Measurements from ENCODE around the gene HRAS.

Gene HRAS

GRCh38 chr11:553083-553987 is 18.0 kb upstream of the HRAS start:
- DNase-seq = no peak

GRCh38 chr11:551596-551995 is 16.2 kb upstream of the HRAS start:
- DNase-seq = no peak

GRCh38 chr11:551131-551530 is 15.8 kb upstream of the HRAS start:
- no peak for DNase-seq

- DNase-seq = no peak
Observed at GRCh38 chr11:550746-551085, 15.3 kb upstream of the HRAS start.

- no peak for DNase-seq
Observed at GRCh38 chr11:550021-550745, 14.8 kb upstream of the HRAS start.

GRCh38 chr11:548700-549603 is 13.6 kb upstream of the HRAS start:
- no peak for DNase-seq

- no peak for DNase-seq
Observed at GRCh38 chr11:545171-545570, 9.8 kb upstream of the HRAS start.

- no peak for DNase-seq
Observed at GRCh38 chr11:544817-545166, 9.4 kb upstream of the HRAS start.

GRCh38 chr11:541433-541885 is 6.1 kb upstream of the HRAS start:
- no peak for DNase-seq

GRCh38 chr11:540583-541432 is 5.4 kb upstream of the HRAS start:
- no peak for DNase-seq

- DNase-seq = no peak
Observed at GRCh38 chr11:539971-540481, 4.7 kb upstream of the HRAS start.

GRCh38 chr11:538431-539051 is 3.2 kb upstream of the HRAS start:
- no peak for DNase-seq

GRCh38 chr11:537622-538430 is 2.5 kb upstream of the HRAS start:
- no peak for DNase-seq

- peak; percentile 83 for DNase-seq
Observed at GRCh38 chr11:536841-537621, 1.7 kb upstream of the HRAS start, which contains the start of gene LRRC56. Gene LRRC56 (plus strand): TSS chr11:537527. CDS start chr11:540685, 3,158 bp downstream.

GRCh38 chr11:535210-535518 is 212 bp downstream of the HRAS start:
- DNase-seq = no peak

GRCh38 chr11:534396-535209 is 773 bp downstream of the HRAS start:
- DNase-seq = no peak

- DNase-seq = no peak
Observed at GRCh38 chr11:533586-534395, 1.6 kb downstream of the HRAS start.

GRCh38 chr11:532986-533585 is 2.3 kb downstream of the HRAS start:
- no peak for DNase-seq

Data from T1000 (cell line).